Hematopoietic multipotent progenitor cell treated with erythropoietin and hydrocortisone succinate and interleukin-3 and kit ligand, for 6 days (in vitro differentiated cells): Measurements from ENCODE around the gene PDK2.
A peak's percentile ranks its signal among the peaks of the same experiment; 100 is the strongest.

Experiments
- DNase-seq: peaks from one replicate; pipeline ENCODE4 v3.0.0-alpha.2; 2015

The PDK2 gene

GRCh38 chr17:50139950-50140885, 45.1 kb downstream of the PDK2 start:
- DNase-seq = peak; percentile 89

- DNase-seq = no peak
Observed at GRCh38 chr17:50141026-50141744, 46.0 kb downstream of the PDK2 start.

GRCh38 chr17:50141745-50142110, 46.6 kb downstream of the PDK2 start:
- DNase-seq = no peak

- DNase-seq = no peak
Observed at GRCh38 chr17:50143461-50144176, 48.5 kb downstream of the PDK2 start.

GRCh38 chr17:50144355-50144754, 49.2 kb downstream of the PDK2 start:
- DNase-seq = no peak

- no peak for DNase-seq
Observed at GRCh38 chr17:50144845-50145531, 49.8 kb downstream of the PDK2 start.

GRCh38 chr17:50145532-50146229, 50.5 kb downstream of the PDK2 start:
- DNase-seq = no peak

- DNase-seq = no peak
Observed at GRCh38 chr17:50146230-50146926, 51.2 kb downstream of the PDK2 start.

- no peak for DNase-seq
Observed at GRCh38 chr17:50146927-50147665, 51.9 kb downstream of the PDK2 start.

- DNase-seq = no peak
Observed at GRCh38 chr17:50147841-50148225, 52.7 kb downstream of the PDK2 start.

- peak; percentile 67 for DNase-seq
Observed at GRCh38 chr17:50148226-50149090, 53.3 kb downstream of the PDK2 start.

- DNase-seq = no peak
Observed at GRCh38 chr17:50149091-50149416, 53.9 kb downstream of the PDK2 start.

- DNase-seq = peak; percentile 74
Observed at GRCh38 chr17:50149417-50150353, 54.5 kb downstream of the PDK2 start.

GRCh38 chr17:50150354-50151040, 55.3 kb downstream of the PDK2 start, which contains the start of gene PPP1R9B:
Gene PPP1R9B (minus strand): TSS chr17:50150677. CDS start chr17:50150513, 164 bp downstream.
- no peak for DNase-seq

GRCh38 chr17:50151041-50151936, 56.1 kb downstream of the PDK2 start:
- DNase-seq = peak; percentile 96

GRCh38 chr17:50151937-50152547, 56.9 kb downstream of the PDK2 start:
- peak; percentile 91 for DNase-seq
